NCI-H226 (cell line): ENCODE results near the gene TAF11.
"Not testable (repeated sequence)": the region's sequence is repeated elsewhere in the genome, so short reads cannot be mapped to it uniquely, and the experiment has no call there.

ENCODE experiments used
- DNase-seq: peaks from one replicate; pipeline ENCODE4 v3.0.0-alpha.2; 2015

The TAF11 gene, protein sequence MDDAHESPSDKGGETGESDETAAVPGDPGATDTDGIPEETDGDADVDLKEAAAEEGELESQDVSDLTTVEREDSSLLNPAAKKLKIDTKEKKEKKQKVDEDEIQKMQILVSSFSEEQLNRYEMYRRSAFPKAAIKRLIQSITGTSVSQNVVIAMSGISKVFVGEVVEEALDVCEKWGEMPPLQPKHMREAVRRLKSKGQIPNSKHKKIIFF

DNA sequence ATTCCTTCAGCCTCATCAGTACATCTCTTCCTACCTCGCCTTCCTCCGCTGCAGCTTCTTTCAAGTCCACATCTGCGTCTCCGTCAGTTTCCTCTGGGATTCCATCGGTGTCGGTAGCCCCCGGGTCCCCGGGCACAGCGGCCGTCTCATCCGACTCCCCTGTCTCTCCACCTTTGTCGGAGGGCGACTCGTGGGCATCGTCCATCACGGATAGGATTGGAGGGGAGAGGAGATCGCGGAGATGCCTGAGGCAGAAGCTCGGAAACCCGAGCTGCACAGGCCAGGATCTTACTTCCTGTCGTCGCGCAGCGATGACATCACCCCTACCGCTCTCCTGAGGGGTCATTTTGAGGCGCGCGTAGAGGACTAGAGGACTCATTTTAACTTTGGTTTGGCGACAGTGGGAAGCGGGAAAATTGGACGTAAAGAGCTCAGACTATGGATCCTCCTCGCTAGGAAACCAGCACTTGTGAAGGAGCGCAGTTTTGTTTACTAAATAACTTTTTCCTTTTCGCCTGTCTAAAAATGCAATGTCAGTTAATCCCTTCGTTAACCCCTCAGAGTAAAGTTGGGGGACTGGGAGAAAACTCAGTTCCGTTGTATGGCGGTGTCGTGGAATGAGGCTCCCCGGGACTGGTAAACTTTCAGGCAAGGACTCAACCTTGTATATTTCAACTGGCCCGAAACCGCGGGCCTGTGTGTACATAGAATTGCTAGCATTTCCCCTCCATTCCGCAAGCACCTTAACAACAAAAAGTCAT lies at the start of gene TAF11:
TAF11 (minus strand) TSS at position 290 of the 761 bp plus-strand sequence; CDS start at position 205, 85 bp downstream.
- DNase-seq, result peak; percentile 90

DNA sequence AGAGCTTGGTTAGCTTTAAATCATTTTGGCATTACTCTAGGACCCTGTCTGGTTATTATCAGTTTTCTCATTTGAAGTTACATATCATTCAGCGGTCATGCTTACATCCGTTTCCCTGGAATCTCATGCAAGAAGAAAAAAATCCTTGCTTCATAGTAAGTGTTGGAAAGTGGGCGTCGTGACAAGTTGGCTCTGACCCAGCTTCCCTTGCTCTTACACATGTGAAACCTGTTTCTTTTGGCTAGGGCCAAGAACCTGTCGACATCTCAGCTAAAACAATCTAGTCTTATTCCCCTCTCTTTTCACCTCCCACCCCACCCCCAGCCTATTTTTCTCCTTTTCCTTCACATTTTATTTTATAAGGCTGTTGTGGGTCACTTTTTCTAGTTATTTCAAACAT lies 46.7 kb upstream of the TAF11 start:
- DNase-seq, result peak; percentile 76

DNA sequence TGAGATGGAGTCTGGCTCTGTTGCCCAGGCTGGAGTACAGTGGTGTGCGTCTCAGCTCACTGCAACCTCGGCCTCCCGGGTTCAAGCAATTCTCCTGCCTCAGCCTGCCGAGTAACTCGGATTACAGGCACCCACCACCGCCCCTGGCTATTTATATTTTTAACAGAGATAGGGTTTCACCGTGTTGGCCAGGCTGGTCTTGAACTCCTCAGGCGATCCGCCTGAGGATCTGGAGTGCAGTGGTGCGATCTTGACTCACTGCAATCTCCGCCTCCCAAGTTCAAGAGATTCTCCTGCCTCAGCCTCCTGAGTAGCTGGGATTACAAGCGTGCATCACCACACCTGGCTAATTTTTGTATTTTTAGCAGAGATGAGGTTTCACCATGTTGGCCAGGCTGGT lies 44.4 kb upstream of the TAF11 start:
- not testable (repeated sequence) for DNase-seq

DNA sequence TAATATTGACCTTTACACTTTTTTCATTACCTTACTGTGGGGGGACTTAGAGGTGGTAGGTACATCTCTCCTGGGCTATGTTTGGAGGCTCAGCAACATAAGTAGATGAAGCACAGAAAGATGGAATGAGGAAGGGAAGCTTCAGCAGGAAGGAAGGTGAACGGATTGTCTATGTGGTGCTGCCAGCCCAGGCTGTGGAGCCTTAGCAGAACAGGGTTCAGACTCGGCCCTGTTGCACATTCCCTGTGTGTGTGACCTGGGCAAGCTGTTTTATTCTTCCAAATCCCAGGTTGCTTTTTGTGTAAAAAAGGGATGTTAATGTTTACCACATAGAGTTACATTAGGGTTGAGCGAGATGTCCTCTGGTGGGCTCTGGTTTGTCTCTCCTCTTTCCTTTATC lies 42.4 kb upstream of the TAF11 start:
- DNase-seq, result no peak

DNA sequence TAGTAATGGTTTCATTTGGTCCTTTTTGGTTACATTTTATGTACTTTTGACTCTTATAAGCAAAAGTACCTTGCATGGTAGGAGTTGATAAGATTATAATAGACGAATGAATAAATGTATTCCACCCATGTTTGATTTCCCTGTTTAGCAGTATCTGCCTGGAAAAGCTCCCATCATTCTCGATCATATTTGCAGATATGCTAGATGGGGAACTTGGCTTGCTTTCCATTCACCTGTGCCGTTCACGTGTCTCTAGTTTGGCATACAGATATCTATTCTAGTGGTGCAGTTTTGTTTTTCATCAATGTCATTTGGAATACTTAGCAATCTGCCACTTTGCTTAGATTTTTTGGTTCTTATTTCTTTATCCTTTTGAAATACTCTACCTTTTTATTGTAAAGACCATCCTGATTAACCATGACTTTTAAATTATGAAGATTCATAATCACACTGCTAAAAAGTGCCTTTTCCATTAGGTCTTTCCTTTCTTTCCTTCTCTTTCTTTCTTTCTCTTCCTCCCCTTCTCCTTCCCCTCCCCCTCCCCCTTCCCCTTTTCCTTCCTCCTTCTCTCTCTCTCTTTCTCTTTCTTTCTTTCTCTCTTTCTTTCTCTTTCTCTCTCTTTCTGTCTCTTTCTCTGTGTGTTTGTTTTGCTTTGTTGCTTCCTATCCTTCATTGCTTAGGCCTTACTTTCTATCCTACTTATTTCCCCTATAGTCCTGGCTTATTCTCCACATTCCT lies 41.6 kb upstream of the TAF11 start:
- no peak for DNase-seq

DNA sequence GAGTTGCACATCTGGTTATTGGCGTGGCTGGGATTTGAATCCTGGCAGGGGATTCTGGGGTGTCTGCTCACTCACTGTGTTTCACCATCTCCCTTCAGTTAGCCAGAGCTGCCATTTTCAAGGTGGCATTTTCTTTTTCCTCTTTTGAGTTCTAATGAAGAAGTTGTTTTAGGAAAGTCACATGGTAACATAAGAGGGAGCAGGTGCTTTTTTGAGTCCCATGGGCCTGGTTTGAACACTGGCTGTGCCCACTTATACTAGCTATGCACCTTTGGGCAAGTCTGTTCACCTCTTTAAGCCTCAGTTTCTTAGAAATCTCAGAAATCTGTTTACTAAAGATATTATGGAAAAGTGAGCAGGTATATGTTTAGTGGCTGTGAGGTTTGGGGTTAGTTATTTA lies 40.9 kb upstream of the TAF11 start:
- DNase-seq, result no peak

DNA sequence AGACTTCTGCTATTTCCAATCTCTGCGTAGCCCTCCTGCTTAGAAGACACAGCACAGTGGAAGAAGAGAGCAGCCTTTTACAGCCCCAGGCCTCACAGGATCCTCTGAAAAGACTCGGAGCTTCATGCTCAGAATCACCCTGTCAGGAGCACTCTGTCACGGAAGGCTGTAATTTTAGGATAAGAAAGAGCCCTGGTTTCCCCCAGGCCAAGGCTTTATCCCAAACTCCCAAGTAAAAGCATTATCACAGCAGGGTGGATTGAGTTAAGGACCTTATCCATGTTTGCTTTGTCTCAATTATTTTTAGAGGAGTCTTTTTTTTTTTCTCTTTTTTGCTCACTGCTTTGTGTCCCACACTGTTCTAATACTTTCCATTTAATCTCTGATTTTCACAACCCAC lies 40.4 kb upstream of the TAF11 start:
- DNase-seq, result no peak

DNA sequence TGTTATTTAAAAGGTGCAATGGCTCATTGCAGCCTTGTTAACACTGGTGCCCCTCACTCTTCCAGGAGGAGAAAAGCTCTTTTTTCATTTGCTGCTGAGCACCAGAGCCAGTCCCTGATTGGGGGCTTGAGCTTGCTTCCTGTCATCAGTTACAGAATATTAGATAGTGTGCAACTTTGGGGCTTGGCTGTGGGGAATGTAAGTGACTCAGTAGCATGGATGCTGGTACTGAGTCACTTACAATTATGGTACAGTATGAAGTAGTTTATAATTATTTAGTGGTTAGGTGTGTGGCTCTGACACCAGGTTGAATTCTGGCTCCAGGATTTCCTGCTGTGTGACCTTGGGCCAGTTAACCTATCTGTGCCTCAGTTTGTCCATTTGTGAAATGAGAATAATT lies 38.8 kb upstream of the TAF11 start:
- DNase-seq, result peak; percentile 20

DNA sequence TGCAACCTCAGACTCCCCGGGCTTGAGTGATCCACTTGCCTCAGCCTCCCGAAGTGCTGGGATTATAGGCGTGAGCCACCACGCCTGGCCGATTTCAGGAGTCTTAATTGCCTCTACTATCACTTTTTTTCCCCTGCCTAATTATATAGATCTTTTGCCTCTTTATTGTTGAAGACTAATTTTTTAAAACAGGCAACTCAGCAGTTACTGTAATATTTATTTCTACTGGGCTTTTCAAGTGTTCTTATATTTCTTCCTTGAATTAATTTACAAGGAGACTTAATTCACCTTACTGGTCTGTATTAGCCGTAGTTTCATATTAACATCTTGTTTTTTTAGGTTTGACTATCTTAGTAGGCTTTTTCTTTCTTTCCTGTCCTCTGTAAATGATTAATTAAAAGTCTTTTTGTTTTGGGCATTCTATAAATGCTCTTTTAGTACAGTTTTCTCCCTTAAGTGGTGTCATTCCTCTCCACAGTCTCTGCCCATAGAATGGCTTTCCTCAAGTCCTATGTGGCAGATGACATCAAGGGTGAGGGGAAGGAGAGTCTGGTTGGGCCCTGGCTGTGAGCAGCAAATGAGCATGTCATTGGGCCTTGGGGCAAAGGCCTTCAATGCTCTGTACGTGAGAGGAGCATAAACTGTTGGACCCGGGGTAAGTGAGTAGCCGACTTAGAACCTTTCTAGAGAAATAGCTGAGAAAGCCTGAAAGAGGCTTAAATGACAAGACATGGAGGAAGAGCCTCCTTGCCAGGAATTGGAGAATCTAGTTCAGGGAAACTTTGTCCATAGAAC lies 37.2 kb upstream of the TAF11 start:
- DNase-seq, result no peak

DNA sequence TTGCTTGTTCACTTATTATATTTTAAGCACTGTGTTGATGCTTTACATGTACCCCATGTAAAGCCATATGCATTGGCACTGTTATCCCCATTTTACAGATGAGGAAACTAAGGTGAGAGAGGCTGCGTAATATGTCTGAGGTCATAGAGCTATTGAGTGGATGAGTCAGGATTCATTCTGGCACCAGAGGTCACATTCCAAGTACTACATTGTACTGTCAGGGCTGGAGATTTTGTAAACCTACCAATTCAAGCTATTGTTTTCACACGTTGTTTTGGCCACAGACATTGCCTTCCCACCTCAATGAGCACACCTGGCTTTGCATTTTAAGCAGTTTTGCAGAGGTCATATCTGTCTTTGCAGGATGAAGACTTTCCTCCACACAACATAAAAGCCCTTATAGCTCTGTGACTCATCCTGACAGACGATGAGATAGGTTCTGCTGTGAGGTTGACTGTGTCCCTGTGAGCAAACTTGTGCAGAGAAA lies 34.4 kb upstream of the TAF11 start:
- DNase-seq, result peak; percentile 37

DNA sequence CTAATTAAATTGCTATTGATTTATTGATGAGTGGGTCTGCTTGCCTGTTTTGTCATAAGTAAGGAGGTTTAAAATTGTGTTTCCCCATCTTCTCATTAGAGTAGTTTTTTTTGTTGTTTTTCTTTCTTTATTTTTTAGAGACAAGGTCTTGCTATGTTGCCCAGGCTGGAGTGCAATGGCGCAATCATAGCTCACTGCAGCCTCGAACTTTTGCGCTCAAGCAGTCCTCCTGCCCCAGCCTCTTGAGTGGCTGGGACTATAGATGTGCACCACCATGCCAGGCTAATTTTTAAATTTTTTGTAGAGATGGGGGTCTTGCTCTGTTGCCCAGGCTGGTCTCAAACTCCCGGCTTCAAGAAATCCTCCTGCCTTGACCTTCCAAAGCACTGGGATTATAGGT lies 32.3 kb upstream of the TAF11 start:
- DNase-seq, result no peak

DNA sequence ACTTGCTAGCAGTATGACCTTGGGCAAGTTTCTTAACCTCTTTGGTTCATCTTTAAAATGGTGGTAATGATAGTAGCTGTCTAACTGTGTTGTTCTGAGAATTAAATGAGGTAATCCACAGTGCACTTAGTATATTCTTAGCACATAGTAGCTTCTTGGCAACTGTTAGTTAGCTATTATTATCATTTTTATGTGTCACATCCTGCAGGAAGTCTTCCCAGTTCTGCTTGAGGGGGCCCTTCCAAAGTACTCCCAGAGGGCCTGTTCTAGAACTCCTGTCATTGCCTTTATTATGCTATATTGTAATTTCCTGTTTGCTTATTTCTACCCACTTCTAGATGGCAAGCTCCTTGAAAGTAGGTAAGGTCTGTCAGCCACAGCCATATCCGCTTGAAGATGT lies 31.8 kb upstream of the TAF11 start:
- no peak for DNase-seq

DNA sequence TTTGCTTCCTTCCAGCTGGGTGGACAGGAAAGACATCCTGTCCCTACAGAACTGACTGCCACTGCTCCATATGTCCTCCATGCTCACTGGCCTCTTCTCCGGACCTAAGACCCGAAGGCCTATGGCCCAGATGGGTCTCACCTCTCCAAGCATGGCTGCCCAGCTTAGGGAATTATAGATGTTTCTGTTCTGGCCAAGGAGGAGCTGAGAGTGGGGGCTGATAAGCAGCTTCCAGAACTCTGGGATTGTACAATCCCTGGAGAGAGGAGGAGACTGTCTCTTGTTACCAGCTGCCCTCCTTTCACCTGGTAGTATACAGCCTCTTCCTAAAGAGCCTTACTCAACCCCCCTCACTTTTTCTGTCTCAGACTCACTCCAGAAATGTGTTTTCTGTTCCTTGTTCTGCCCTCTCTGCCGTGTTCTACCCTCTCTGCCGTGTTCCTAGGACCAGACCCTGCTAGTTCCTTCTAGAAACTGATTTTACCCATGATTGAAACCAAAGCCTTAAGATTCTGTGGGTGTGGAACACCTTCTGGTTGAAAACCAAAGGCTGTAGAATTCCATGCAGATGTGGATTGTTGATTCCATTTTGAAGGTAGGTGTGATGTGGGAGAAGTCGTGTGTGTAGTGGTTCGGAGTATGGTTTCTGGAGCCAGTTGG lies 29.9 kb upstream of the TAF11 start:
- DNase-seq, result no peak

DNA sequence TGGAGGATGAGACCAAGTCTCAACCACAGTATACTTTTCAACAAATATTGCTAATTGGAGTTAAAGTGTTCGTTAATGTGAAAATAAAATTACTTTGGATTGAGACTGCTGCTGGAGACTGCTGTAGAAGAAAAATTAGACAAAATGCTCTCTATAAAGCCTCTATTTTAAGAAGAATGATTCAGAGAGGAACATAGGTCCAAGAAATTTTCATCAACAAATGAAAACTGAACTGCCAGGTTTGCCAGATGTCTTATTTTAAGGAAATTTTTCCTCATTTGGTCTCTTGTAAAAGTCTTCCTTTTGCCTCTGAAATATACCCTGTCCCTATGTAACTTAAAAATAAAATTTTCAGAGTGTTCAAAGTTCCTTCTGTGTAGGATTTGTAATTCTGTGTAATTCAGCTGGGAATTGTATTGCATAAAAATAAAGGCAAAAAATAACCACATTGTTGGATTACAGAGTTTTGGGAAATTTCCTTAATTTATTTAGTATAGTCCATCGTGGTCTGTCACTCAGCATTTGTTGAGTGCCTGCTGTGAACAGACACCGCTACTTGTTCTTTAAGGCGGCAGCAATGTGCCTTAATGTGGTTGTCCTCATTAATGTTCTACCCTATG lies 28.6 kb upstream of the TAF11 start:
- no peak for DNase-seq

DNA sequence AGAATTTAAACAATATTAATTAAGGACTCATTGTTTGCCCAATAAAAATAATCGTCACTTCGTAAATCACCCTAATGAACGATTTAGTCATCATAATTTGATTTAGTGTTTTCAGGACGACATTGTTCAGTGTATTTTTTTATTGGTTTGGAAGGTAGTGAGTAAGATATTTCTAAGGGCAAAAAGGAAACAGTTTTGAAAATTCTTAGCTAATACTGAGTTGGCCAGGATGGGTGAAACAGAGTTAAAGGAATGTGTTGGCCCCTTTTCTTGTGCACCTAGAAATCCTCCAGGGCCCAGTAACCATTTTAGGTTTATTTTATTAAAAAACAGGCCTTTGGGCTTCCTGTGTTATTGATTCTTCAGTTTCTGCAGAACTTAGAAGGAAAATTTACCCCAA lies 26.5 kb upstream of the TAF11 start:
- DNase-seq, result no peak

DNA sequence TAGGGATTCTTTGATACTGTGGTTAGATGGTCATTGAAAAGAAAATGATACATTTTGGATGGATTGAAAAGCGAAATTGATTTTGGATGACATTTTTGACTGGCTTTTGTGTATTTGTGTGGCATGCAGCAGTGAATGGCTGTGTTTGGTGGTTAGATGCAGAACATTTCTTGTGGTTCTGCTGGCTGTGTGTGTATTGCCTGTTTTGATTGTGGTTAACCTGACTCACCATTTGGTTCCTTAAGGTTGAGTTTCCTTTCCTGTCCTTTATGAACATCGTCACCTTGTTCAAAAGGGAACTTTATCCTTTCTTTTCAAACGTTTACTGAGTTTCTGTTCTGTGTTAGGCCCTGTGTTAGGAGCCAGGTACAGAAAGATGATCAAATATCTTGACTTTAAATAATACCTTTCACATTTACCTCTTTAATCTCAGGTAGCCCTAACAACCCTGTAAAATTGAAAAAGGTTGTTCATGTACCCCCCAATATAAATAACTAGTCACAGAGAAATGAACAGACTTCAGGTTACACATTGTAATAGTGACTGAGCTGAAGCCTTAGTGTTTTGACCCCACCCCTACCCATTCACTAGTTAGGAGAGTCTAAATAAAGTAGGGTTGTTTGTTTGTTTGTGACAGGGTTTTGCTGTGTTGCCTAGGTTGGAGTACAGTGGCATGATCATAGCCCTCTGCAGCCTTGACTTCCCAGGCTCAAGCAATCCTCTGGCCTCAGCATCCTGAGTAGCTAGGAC lies 25.0 kb upstream of the TAF11 start:
- DNase-seq, result peak; percentile 52

DNA sequence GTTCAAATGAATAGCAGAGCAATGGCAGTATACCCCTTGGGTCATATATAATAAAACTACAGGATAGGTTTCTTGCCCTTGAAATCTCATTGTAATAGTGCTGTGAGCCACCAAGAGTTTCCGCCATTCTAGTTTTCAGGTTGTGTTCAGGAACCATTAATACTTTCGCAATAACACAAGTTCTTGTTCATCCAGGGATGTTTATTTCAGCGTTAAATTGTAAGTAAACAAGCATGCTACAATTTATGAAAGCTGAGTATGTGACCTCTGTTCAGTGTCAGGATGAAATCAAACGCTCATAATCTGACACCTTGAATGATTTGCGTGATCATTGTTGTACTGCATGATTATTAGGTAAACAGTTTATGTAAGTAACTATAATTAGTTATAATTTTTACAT lies 24.0 kb upstream of the TAF11 start:
- DNase-seq, result no peak

DNA sequence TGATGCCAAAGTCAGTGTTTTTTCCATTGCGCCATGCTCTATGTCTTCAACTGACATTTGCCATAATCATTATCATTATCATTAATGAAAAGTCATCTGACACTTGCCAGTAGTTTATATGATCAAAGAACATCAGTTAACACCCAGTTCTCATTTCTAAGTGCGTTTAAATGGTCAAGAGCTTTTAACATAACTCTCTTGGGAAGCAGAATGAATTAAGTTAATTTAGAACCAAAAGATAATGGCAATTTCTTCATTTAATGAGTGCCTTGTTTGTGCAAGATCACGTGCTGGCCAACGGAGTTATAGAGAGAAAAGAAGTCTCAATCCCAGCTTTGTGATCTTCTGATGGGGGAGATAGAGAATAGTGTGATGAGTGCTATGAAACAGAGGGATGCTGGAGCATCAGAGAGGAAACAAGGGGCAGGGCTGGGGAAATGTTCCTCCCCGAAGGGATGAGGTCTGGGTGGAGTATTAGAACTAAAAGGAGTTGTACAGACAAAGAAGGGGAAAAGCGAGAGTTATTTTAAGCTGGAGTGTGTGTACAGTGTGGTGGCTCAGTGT lies 21.6 kb upstream of the TAF11 start:
- DNase-seq, result no peak

DNA sequence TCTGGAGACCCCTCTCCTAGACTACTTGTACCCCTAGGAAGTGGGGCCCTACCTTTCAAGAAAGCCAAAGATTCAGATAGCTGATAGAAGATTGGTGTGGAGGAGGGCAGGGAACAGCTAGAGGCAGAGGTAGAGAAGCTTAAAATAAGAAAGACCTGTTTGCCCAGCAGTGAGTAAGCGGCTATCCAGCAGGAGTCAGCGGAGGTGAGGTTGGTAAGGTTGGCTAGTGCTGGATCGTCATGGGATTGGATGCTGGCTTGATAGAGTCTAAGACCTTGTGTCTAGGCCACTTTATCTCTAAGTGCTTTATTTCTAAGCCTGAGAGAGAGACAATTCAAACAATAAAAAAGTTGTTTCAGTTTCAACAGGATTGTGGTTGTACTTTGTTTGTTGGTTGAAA lies 20.4 kb upstream of the TAF11 start:
- no peak for DNase-seq

DNA sequence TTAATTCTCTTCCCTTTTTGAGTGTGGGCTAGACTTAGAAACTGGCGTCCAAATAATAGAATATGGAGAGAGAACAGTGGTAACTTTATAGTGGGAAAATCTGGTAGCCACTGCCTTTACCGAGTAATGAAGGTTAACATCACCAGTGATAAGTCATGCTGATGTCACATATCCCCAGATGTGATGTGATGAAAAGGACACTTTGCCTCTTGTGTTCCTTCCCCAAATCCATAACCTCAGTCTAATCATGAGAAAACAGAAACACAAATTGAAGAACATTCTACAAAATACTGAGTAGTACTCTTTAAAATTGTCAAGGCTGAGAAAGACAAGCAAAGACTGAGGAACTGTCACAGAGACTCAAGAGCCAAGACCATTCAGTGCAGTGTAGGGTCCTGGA lies 19.0 kb upstream of the TAF11 start:
- no peak for DNase-seq
